Measurements from ENCODE around the gene HEATR5A. TPM values are rescaled to one million over a fixed set of nuclear protein-coding genes. Genes with fewer than 3 reads are reported as not detected.
"Not testable (repeated sequence)": the region's sequence is repeated elsewhere in the genome, so short reads cannot be mapped to it uniquely, and the experiment has no call there.

Gene HEATR5A
- total RNA-seq, 1 experiment from 2014 or later: 16.5 TPM

- DNase-seq (ENCODE audit: low read depth): not testable (repeated sequence)
Observed at GRCh38 chr14:31257554-31258426, 162.6 kb downstream of the HEATR5A start.

DNA sequence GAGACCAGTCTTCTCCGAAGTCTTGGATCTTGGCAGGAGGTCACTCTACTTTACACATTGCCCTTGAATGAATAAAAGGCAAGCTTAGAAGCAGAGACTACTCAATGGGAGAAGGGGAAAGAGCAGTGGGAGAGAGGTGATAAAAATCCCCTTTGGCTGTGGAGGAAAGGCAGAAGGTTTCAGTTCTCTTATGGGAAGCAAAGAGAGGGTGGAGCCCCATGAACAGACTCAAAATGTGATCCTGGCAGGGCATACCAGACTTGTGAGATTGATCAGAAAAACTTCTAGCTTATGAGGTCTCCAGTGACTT lies 163.2 kb downstream of the HEATR5A start:
- DNase-seq (ENCODE audit: low read depth): no peak

DNA sequence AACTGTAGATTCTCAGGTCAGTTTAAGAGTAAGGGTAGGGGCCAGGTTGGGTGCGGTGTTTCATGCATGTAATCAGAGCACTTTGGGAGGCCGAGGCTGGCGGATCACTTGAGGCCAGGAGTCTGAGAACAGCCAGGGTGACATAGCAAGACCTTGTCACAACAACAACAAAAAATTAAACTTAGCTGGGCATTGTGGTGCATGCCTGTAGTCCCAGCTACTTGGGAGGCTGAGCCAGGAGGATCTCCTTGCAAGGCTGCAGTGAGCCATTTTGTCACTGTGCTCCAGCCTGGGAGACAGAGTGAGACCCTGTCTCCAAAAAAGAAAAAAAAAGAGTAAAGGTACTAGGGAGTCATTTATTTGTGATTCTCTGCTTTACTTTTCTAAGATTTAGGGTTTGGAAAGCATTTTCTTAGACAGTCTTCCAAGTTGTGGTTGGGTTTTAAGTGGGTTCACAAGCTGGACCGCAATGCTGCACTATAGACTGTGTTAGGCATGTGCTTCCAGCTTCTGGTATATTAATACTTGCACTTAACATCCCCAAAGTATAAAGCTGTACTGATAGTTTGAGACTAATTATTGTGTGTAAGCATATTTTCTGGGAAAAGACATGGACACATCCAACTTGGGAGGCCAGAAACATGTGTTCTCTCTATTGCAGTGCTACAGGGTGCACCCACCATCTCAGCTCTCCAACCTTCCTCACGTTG lies 163.7 kb downstream of the HEATR5A start:
- DNase-seq (ENCODE audit: low read depth): no peak

DNA sequence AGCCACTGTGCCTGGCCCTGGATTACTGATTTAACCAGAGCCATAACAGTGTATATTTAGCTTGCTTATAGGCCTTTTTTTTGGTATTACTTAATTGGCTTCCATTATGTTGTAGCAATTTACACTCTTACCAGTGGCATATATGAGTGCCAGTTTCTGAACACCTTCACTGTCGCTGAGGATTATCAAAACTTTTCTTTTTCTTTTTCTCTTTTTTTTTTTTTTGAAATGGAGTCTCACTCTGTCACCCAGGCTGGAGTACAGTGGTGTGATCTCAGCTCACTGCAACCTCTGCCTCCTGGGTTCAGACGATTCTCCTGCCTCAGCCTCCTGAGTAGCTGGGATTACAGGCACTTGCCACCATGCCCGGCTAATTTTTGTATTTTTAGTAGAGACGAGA lies 164.4 kb downstream of the HEATR5A start:
- not testable (repeated sequence) for DNase-seq (ENCODE audit: low read depth)

DNA sequence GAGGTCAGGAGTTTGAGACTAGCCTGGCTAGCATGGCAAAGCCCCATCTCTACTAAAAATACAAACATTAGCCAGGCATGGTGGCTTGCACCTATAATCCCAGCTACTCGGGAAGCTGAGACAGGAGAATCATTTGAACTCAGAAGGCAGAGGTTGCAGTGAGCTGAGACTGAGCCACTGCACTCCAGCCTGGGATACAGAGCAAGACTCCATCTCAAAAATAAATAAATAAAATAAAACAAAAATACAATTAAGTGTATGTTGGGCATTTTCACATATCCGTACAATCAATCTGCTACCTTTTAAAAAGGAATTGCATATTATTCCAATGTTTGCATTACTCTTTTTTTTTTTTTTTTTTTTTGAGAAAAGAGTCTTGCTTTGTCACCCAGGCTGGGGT lies 165.1 kb downstream of the HEATR5A start:
- DNase-seq (ENCODE audit: low read depth): no peak

GRCh38 chr14:31253746-31254471 lies 166.4 kb downstream of the HEATR5A start:
- no peak for DNase-seq (ENCODE audit: low read depth)

- DNase-seq (ENCODE audit: low read depth): no peak
Observed at GRCh38 chr14:31252865-31253264, 167.5 kb downstream of the HEATR5A start.

DNA sequence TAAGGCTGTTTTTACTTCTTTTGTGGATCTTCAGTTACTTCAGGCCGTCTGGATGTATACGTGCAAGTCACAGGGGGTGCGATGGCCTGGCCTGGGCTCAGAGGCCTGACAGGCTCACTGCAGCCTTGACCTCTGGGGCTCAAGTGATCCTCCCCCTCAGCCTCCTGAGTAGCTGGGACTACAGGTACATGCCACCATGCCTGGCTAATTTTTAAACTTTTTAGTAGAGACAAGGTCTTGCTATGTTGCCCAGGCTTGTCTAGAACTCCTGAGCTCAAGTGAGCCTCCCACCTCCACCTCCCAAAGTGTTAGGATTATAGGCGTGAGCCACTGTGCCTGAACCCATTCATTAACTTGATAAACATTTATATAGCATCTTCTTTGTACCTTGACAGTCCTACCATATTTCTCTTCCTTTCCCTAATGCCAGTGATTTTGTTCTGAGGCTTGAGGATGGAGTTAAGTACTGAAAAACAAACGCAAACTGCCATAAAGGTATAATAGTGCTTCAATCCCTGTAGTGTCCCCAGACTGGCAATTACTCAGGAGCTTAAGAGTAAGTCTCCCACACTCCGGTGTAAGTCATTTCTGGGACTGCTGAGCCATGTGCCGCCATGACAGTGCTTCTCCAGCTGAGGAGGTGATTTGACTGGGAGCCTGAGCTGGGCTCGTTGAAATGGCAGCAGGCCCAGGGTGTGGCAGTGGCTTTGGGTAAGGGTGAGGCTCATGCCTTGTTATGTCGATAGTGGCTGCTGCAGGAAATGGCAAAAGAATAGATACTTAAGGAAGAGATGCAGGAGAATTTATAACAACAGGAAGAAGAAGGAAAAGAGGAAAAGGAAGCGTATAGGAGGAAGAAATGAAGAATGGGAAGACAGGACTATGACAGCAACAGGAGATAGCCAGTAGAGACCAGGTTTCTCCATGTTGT lies 169.1 kb downstream of the HEATR5A start:
- DNase-seq (ENCODE audit: low read depth): no peak

- no peak for DNase-seq (ENCODE audit: low read depth)
Observed at GRCh38 chr14:31244626-31245025, 175.7 kb downstream of the HEATR5A start.

GRCh38 chr14:31243860-31244259 lies 176.5 kb downstream of the HEATR5A start:
- no peak for DNase-seq (ENCODE audit: low read depth)

DNA sequence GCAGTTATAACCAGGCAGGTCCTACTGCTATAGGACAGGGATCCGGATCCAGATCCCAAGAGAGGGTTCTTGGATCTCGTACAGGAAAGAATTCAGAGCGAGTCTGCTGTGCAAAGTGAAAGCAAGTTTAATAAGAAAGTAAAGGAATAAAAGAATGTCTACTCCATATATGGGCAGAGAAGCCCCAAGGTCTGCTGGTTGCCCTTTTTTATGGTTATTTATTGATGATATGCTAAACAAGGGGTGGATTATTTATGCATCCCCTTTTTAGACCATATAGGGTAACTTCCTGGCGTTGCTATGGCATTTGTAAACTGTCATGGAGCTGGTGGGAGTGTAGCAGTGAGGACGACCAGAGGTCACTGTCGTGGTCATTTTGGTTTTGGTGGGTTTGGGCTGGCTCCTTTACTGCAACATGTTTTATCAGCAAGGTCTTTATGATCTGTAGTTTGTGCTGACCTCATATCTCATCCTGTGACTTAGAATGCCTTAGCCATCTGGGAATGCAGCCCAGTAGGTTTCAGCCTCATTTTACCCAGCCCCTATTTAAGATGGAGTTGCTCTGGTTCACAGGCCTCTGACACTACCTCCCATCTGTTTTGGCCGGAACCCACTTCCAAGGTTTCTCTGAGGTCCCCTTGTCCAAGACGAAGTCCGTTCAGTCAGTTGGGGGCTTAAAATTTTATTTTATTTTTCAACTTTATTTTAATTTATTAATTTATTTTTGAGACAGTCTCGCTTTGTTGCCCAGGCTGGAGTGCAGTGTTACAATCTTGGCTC lies 178.0 kb downstream of the HEATR5A start:
- DNase-seq (ENCODE audit: low read depth): peak; percentile 40

Other genes with a start within 250 kb of the HEATR5A start
- 121 and 123 TPM in 2 replicates for gene HECTD1, start 212.8 kb downstream of the HEATR5A start, total RNA-seq (2014; rRNA removed)
- 35.7 and 36.0 TPM in 2 replicates for gene DTD2, start 37.0 kb upstream of the HEATR5A start, total RNA-seq (2014; rRNA removed)
- gene GPR33, start 67.5 kb upstream of the HEATR5A start, total RNA-seq (2014; rRNA removed): not detected in 2 replicates
- gene NUBPL, start 140.9 kb upstream of the HEATR5A start, total RNA-seq (2014; rRNA removed): 12.0 and 15.9 TPM in 2 replicates